WTC11 (cell line): ENCODE measurements around the gene BAK1. TPM values are rescaled to one million over a fixed set of nuclear protein-coding genes. Genes with fewer than 3 reads are reported as not detected.

Experiments
- ATAC-seq: fragments of 200-7000 bp; cut with Tn5 transposase; 2 replicates; pipeline ENCODE4 v1.10.0; 2021; ENCODE audit warnings: mild to moderate bottlenecking, moderate library complexity
- CTCF ChIA-PET: fragments of 300-600 bp; sonication (Branson Sonifier 250); formaldehyde crosslinking; loops from one replicate; lab custom pipeline; 2021; ENCODE audit warnings: antibody characterized with exemption; lab: Charles Lee
- POLR2A ChIA-PET: fragments of 350-600 bp; sonication (Branson Sonifier 250); formaldehyde crosslinking; loops from one replicate; lab custom pipeline; 2021; ENCODE audit warnings: antibody characterized with exemption; lab: Charles Lee
- DNase-seq: peaks from one replicate; pipeline ENCODE4 v3.0.0; 2021; ENCODE audit warnings: low spot score
- H3K27ac Mint-ChIP-seq: 2 replicates; pipeline ENCODE4 v1.8.0; 2021; ENCODE audit warnings: mixed read lengths
- H3K27me3 Mint-ChIP-seq: 2 replicates; pipeline ENCODE4 v1.8.0; 2021; ENCODE audit warnings: low read depth, mild to moderate bottlenecking, moderate library complexity, mixed read lengths
- H3K36me3 Mint-ChIP-seq: 2 replicates; pipeline ENCODE4 v1.8.0; 2021; ENCODE audit warnings: mixed read lengths
- H3K4me1 Mint-ChIP-seq: 2 replicates; pipeline ENCODE4 v1.8.0; 2022; ENCODE audit warnings: mixed read lengths
- H3K4me3 Mint-ChIP-seq: 2 replicates; pipeline ENCODE4 v1.8.0; 2021; ENCODE audit warnings: mild to moderate bottlenecking, moderate library complexity, mixed read lengths
- H3K9me3 Mint-ChIP-seq: 2 replicates; pipeline ENCODE4 v1.8.0; 2021; ENCODE audit warnings: mixed read lengths
- ATF1 ChIP-seq: sonication (generic); formaldehyde crosslinking; IDR thresholded peaks from 2 replicates; pipeline ENCODE4 v1.8.1; 2023; ENCODE audit warnings: mild to moderate bottlenecking, moderate library complexity, missing genetic modification reagents
- ATF3 ChIP-seq: sonication (generic); formaldehyde crosslinking; conservative IDR thresholded peaks from 2 replicates; pipeline ENCODE4 v1.8.1; 2022; ENCODE audit warnings: mild to moderate bottlenecking, missing genetic modification reagents
- CTCF ChIP-seq: fragments of 200-600 bp; IDR thresholded peaks from 2 replicates; pipeline ENCODE4 v1.8.0; 2022; ENCODE audit warnings: antibody characterized with exemption
- E2F5 ChIP-seq: sonication (generic); formaldehyde crosslinking; IDR thresholded peaks from 2 replicates; pipeline ENCODE4 v1.8.1; 2022; ENCODE audit warnings: mild to moderate bottlenecking, moderate library complexity, missing genetic modification reagents
- ERG ChIP-seq: fragments of 250-450 bp; sonication (Bioruptor Pico); IDR thresholded peaks from 2 replicates; pipeline ENCODE4 v1.8.0; 2021; ENCODE audit warnings: mild to moderate bottlenecking
- GABPB1 ChIP-seq: sonication (generic); formaldehyde crosslinking; IDR thresholded peaks from 2 replicates; pipeline ENCODE4 v1.8.1; 2023; ENCODE audit warnings: mild to moderate bottlenecking, missing genetic modification reagents
- GRHL2 ChIP-seq: fragments of 250-450 bp; sonication (Bioruptor Pico); IDR thresholded peaks from 2 replicates; pipeline ENCODE4 v1.8.0; 2022; ENCODE audit warnings: mild to moderate bottlenecking, moderate library complexity; ENCODE audit not compliant: insufficient replicate concordance, severe bottlenecking
- GTF2I ChIP-seq: fragments of 250-450 bp; sonication (Bioruptor Pico); conservative IDR thresholded peaks from 2 replicates; pipeline ENCODE4 v1.4.0; 2021; ENCODE audit warnings: mild to moderate bottlenecking
- KAT7 ChIP-seq: sonication (generic); formaldehyde crosslinking; IDR thresholded peaks from 2 replicates; pipeline ENCODE4 v1.8.1; 2023; ENCODE audit warnings: missing genetic modification reagents, mild to moderate bottlenecking, borderline replicate concordance
- NR3C1 ChIP-seq: sonication (generic); formaldehyde crosslinking; conservative IDR thresholded peaks from 2 replicates; pipeline ENCODE4 v1.8.1; 2023; ENCODE audit warnings: low read depth, mild to moderate bottlenecking, missing genetic modification reagents
- OVOL2 ChIP-seq: fragments of 250-450 bp; sonication (Bioruptor Pico); IDR thresholded peaks from 2 replicates; pipeline ENCODE4 v1.9.0; 2021; ENCODE audit warnings: mild to moderate bottlenecking, borderline replicate concordance
- PRDM15 ChIP-seq: sonication (generic); formaldehyde crosslinking; IDR thresholded peaks from 2 replicates; pipeline ENCODE4 v1.8.0; 2022; ENCODE audit warnings: missing genetic modification reagents
- RELA ChIP-seq: sonication (generic); formaldehyde crosslinking; IDR thresholded peaks from 2 replicates; pipeline ENCODE4 v1.8.1; 2022; ENCODE audit warnings: missing genetic modification reagents, mild to moderate bottlenecking, borderline replicate concordance
- ZNF121 ChIP-seq: sonication (generic); formaldehyde crosslinking; IDR thresholded peaks from 2 replicates; pipeline ENCODE4 v1.8.0; 2023; ENCODE audit warnings: missing genetic modification reagents
- ZNF232 ChIP-seq: sonication (generic); formaldehyde crosslinking; IDR thresholded peaks from 2 replicates; pipeline ENCODE4 v1.8.0; 2022; ENCODE audit warnings: mild to moderate bottlenecking, missing genetic modification reagents
- ZNF425 ChIP-seq: fragments of 250-450 bp; sonication (Bioruptor Pico); conservative IDR thresholded peaks from 2 replicates; pipeline ENCODE4 v1.9.0; 2021; ENCODE audit warnings: mild to moderate bottlenecking
- total RNA-seq: library from RNA; stranded (reverse); gene quantifications from 3 replicates; pipeline ENCODE4 v1.2.3, GENCODE V29; 2021
- TF ChIP-seq, protein P1 (sequence below): sonication (generic); formaldehyde crosslinking; IDR thresholded peaks from 2 replicates; pipeline ENCODE4 v1.8.1; 2022; ENCODE audit warnings: low read depth, mild to moderate bottlenecking, moderate library complexity, missing genetic modification reagents, borderline replicate concordance
- TF ChIP-seq, protein P2 (sequence below): sonication (generic); formaldehyde crosslinking; IDR thresholded peaks from 2 replicates; pipeline ENCODE4 v1.8.0; 2022; ENCODE audit warnings: mild to moderate bottlenecking, missing genetic modification reagents
- TF ChIP-seq, protein P3 (sequence below): fragments of 250-450 bp; sonication (Bioruptor Pico); IDR thresholded peaks from 2 replicates; pipeline ENCODE4 v2.1.2; 2022; ENCODE audit warnings: mild to moderate bottlenecking, moderate library complexity
- TF ChIP-seq, protein P4 (sequence below): sonication (generic); formaldehyde crosslinking; IDR thresholded peaks from 2 replicates; pipeline ENCODE4 v1.8.0; 2022; ENCODE audit warnings: mild to moderate bottlenecking, missing genetic modification reagents

Gene BAK1
- total RNA-seq, 1 experiment from 2014 or later: 40.5 TPM

- Mint-ChIP-seq H3K36me3 (no peaks in the 10 kb centered on the region), H3K9me3 (peaks cover 7% of the 10 kb centered on the region; the same call in 1 of the 2 replicates), H3K27ac (no peak overlapping the region), H3K4me1 (peaks cover 35% of the 10 kb centered on the region), H3K4me3 (no peak overlapping the region), H3K27me3 (no peaks in the 10 kb centered on the region; the same call in 1 of the 2 replicates)
- DNase-seq (no peak), ATAC-seq (no peak)
- TF ChIP-seq GABPB1 (CRISPR knock-in tag) (0 out of 2 replicates have a peak, but pooled peaks have one; percentile 42), OVOL2 (CRISPR knock-in tag) (no peak), RELA (CRISPR knock-in tag) (no peak), CTCF (no peak), KAT7 (CRISPR knock-in tag) (no peak)
- TF ChIP-seq, protein P1, sequence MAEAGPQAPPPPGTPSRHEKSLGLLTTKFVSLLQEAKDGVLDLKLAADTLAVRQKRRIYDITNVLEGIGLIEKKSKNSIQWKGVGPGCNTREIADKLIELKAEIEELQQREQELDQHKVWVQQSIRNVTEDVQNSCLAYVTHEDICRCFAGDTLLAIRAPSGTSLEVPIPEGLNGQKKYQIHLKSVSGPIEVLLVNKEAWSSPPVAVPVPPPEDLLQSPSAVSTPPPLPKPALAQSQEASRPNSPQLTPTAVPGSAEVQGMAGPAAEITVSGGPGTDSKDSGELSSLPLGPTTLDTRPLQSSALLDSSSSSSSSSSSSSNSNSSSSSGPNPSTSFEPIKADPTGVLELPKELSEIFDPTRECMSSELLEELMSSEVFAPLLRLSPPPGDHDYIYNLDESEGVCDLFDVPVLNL (CRISPR knock-in tag): no peak
- POLR2A ChIA-PET: interaction anchor here (0.9 kb wide), 1 partner anchor 32 kb away, joined by 3 read pairs; the partner anchor contains the start of gene ITPR3
- CTCF ChIA-PET: interaction anchor here (0.8 to 1.4 kb wide), 26 partner anchors 9 to 126 kb away, joined by 3 to 71 read pairs (median 6); partner anchors contain the start of genes BAK1 and ITPR3
These were observed 9.3 kb upstream of the BAK1 start for GRCh38 chr6:33589392-33589730.

- ChIA-PET CTCF (interaction anchor here (2.2 to 4.8 kb wide), 2 partner anchors 44 to 77 kb away, joined by 5 to 29 read pairs; no protein-coding TSS in a partner anchor), POLR2A (no interaction called here)
- Mint-ChIP-seq H3K27ac (no peak overlapping the region), H3K36me3 (no peaks in the 10 kb centered on the region), H3K27me3 (no peaks in the 10 kb centered on the region; the same call in 1 of the 2 replicates), H3K4me1 (peaks cover 35% of the 10 kb centered on the region), H3K9me3 (peaks cover 7% of the 10 kb centered on the region; the same call in 1 of the 2 replicates), H3K4me3 (no peak overlapping the region)
- no peak for ATAC-seq
- no peak for DNase-seq
- TF ChIP-seq ATF1 (CRISPR knock-in tag): no peak
- TF ChIP-seq, protein P2, sequence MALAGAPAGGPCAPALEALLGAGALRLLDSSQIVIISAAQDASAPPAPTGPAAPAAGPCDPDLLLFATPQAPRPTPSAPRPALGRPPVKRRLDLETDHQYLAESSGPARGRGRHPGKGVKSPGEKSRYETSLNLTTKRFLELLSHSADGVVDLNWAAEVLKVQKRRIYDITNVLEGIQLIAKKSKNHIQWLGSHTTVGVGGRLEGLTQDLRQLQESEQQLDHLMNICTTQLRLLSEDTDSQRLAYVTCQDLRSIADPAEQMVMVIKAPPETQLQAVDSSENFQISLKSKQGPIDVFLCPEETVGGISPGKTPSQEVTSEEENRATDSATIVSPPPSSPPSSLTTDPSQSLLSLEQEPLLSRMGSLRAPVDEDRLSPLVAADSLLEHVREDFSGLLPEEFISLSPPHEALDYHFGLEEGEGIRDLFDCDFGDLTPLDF (CRISPR knock-in tag): no peak
- TF ChIP-seq ZNF232 (CRISPR knock-in tag): no peak
- TF ChIP-seq ZNF425 (CRISPR knock-in tag): no peak
- no peak for TF ChIP-seq E2F5 (CRISPR knock-in tag)
- TF ChIP-seq ATF3 (CRISPR knock-in tag): no peak
- TF ChIP-seq, protein P3, sequence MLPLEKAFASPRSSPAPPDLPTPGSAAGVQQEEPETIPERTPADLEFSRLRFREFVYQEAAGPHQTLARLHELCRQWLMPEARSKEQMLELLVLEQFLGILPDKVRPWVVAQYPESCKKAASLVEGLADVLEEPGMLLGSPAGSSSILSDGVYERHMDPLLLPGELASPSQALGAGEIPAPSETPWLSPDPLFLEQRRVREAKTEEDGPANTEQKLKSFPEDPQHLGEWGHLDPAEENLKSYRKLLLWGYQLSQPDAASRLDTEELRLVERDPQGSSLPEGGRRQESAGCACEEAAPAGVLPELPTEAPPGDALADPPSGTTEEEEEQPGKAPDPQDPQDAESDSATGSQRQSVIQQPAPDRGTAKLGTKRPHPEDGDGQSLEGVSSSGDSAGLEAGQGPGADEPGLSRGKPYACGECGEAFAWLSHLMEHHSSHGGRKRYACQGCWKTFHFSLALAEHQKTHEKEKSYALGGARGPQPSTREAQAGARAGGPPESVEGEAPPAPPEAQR (CRISPR knock-in tag): no peak
- TF ChIP-seq GTF2I (CRISPR knock-in tag): no peak
- no peak for TF ChIP-seq PRDM15 (CRISPR knock-in tag)
- no peak for TF ChIP-seq GRHL2 (CRISPR knock-in tag)
- TF ChIP-seq, protein P4, sequence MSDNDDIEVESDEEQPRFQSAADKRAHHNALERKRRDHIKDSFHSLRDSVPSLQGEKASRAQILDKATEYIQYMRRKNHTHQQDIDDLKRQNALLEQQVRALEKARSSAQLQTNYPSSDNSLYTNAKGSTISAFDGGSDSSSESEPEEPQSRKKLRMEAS (CRISPR knock-in tag): no peak
- TF ChIP-seq ZNF121 (CRISPR knock-in tag): no peak
- no peak for TF ChIP-seq NR3C1 (CRISPR knock-in tag)
- TF ChIP-seq ERG: no peak
These were observed 8.8 kb upstream of the BAK1 start for GRCh38 chr6:33588894-33589293.
